ENCODE measurements around the gene PITRM1. TPM values are rescaled to one million over a fixed set of nuclear protein-coding genes. Genes with fewer than 3 reads are reported as not detected.

The PITRM1 gene
- total and polyA plus RNA-seq, 7 experiments from 2014 or later = 35.1 to 90.8 (median 71.8) TPM

GRCh38 chr10:3217853-3218252, 45.3 kb upstream of the PITRM1 start:
- Histone ChIP-seq H3K36me3 (ENCODE audit: control insufficient read depth in 2 of 3, insufficient read depth in 3 of 3, low read length in 3 of 3) (no peaks in the 10 kb centered on the region), H3K27me3 (ENCODE audit: control insufficient read depth in 2 of 2, insufficient read depth in 2 of 2, low read length in 2 of 2) (no peaks in the 10 kb centered on the region), H3K9me3 (ENCODE audit: control insufficient read depth in 2 of 3, low read length in 3 of 3) (no peaks in the 10 kb centered on the region), H3K4me3 (ENCODE audit: low read length) (no peak overlapping the region), H3K27ac (ENCODE audit: low read depth, low read length) (no peak overlapping the region), H3K4me1 (ENCODE audit: control insufficient read depth in 2 of 2, insufficient read depth in 2 of 2, low read length in 2 of 2) (no peaks in the 10 kb centered on the region)
- H3K36me3 Mint-ChIP-seq = peaks cover 0 to 4% (median 0%) of the 10 kb centered on the region in 5 donors
- POLR2A ChIA-PET = no interaction called here
- H3K9me3 Mint-ChIP-seq = peaks cover 0 to 10% (median 0%) of the 10 kb centered on the region in 11 donors
- CTCF ChIA-PET = no interaction called here
- H3K27me3 Mint-ChIP-seq = peaks cover 3 to 16% (median 10%) of the 10 kb centered on the region in 5 donors
- DNase-seq (no peak), ATAC-seq (no peak)
- H3K27ac Mint-ChIP-seq = no peak overlapping the region
- H3K4me1 Mint-ChIP-seq = peaks cover 0 to 2% (median 0%) of the 10 kb centered on the region in 7 donors
- no peak overlapping the region for H3K4me3 Mint-ChIP-seq
- intact Hi-C loops (cut with micrococcal nuclease) = no loop called here

- no peak overlapping the region for H3K27ac ChIP-seq (ENCODE audit: low read depth, low read length)
- no peaks in the 10 kb centered on the region for H3K9me3 ChIP-seq (ENCODE audit: control insufficient read depth in 2 of 3, low read length in 3 of 3)
- intact Hi-C loops (cut with micrococcal nuclease) = no loop called here
- H3K27ac Mint-ChIP-seq = no peak overlapping the region
- no peak overlapping the region for H3K4me3 Mint-ChIP-seq
- no peaks in the 10 kb centered on the region for H3K36me3 ChIP-seq (ENCODE audit: control insufficient read depth in 2 of 3, insufficient read depth in 3 of 3, low read length in 3 of 3)
- ChIA-PET CTCF (no interaction called here), POLR2A (no interaction called here)
- ATAC-seq (no peak), DNase-seq (no peak)
- H3K9me3 Mint-ChIP-seq = peaks cover 0 to 10% (median 0%) of the 10 kb centered on the region in 11 donors
- no peak overlapping the region for H3K4me3 ChIP-seq (ENCODE audit: low read length)
- H3K27me3 ChIP-seq (ENCODE audit: control insufficient read depth in 2 of 2, insufficient read depth in 2 of 2, low read length in 2 of 2) = no peaks in the 10 kb centered on the region
- H3K27me3 Mint-ChIP-seq = peaks cover 3 to 18% (median 10%) of the 10 kb centered on the region in 5 donors
- no peaks in the 10 kb centered on the region for H3K4me1 ChIP-seq (ENCODE audit: control insufficient read depth in 2 of 2, insufficient read depth in 2 of 2, low read length in 2 of 2)
- H3K4me1 Mint-ChIP-seq = peaks cover 0 to 2% (median 0%) of the 10 kb centered on the region in 7 donors
- H3K36me3 Mint-ChIP-seq = peaks cover 0 to 4% (median 0%) of the 10 kb centered on the region in 5 donors
Observed at GRCh38 chr10:3217301-3217700, 44.7 kb upstream of the PITRM1 start.

GRCh38 chr10:3215153-3215775, 42.7 kb upstream of the PITRM1 start:
- peaks cover 0 to 10% (median 0%) of the 10 kb centered on the region in 11 donors for H3K9me3 Mint-ChIP-seq
- no peak for ATAC-seq
- intact Hi-C loops (cut with micrococcal nuclease) = no loop called here
- DNase-seq = no peak
- no peak overlapping the region for H3K27ac Mint-ChIP-seq
- no peaks in the 10 kb centered on the region for H3K27me3 ChIP-seq (ENCODE audit: control insufficient read depth in 2 of 2, insufficient read depth in 2 of 2, low read length in 2 of 2)
- H3K4me1 Mint-ChIP-seq = no peaks in the 10 kb centered on the region
- peaks cover 0 to 4% (median 0%) of the 10 kb centered on the region in 5 donors for H3K36me3 Mint-ChIP-seq
- no peak overlapping the region for H3K27ac ChIP-seq (ENCODE audit: low read depth, low read length)
- H3K9me3 ChIP-seq (ENCODE audit: control insufficient read depth in 2 of 3, low read length in 3 of 3) = no peaks in the 10 kb centered on the region
- H3K4me1 ChIP-seq (ENCODE audit: control insufficient read depth in 2 of 2, insufficient read depth in 2 of 2, low read length in 2 of 2) = no peaks in the 10 kb centered on the region
- ChIA-PET CTCF (no interaction called here), POLR2A (no interaction called here)
- no peaks in the 10 kb centered on the region for H3K36me3 ChIP-seq (ENCODE audit: control insufficient read depth in 2 of 3, insufficient read depth in 3 of 3, low read length in 3 of 3)
- H3K27me3 Mint-ChIP-seq = peaks cover 3 to 24% (median 10%) of the 10 kb centered on the region in 5 donors
- H3K4me3 Mint-ChIP-seq = no peak overlapping the region
- H3K4me3 ChIP-seq (ENCODE audit: low read length) = no peak overlapping the region

- H3K9me3 Mint-ChIP-seq = peaks cover 0 to 5% (median 0%) of the 10 kb centered on the region in 11 donors
- H3K27me3 Mint-ChIP-seq = peaks cover 4 to 35% (median 9%) of the 10 kb centered on the region in 5 donors
- intact Hi-C loops (cut with micrococcal nuclease) = no loop called here
- no peaks in the 10 kb centered on the region for H3K36me3 ChIP-seq (ENCODE audit: control insufficient read depth in 2 of 3, insufficient read depth in 3 of 3, low read length in 3 of 3)
- no peak for ATAC-seq
- H3K36me3 Mint-ChIP-seq = no peaks in the 10 kb centered on the region
- no peak overlapping the region for H3K4me3 ChIP-seq (ENCODE audit: low read length)
- peaks cover 0 to 6% (median 0%) of the 10 kb centered on the region in 7 donors for H3K4me1 Mint-ChIP-seq
- H3K4me3 Mint-ChIP-seq = no peak overlapping the region
- DNase-seq = no peak
- ChIA-PET POLR2A (no interaction called here), CTCF (no interaction called here)
- H3K9me3 ChIP-seq (ENCODE audit: control insufficient read depth in 2 of 3, low read length in 3 of 3) = no peaks in the 10 kb centered on the region
- no peak overlapping the region for H3K27ac Mint-ChIP-seq
- no peaks in the 10 kb centered on the region for H3K4me1 ChIP-seq (ENCODE audit: control insufficient read depth in 2 of 2, insufficient read depth in 2 of 2, low read length in 2 of 2)
- no peak overlapping the region for H3K27ac ChIP-seq (ENCODE audit: low read depth, low read length)
- no peaks in the 10 kb centered on the region for H3K27me3 ChIP-seq (ENCODE audit: control insufficient read depth in 2 of 2, insufficient read depth in 2 of 2, low read length in 2 of 2)
Observed at GRCh38 chr10:3213758-3214515, 41.4 kb upstream of the PITRM1 start.

GRCh38 chr10:3213208-3213607, 40.6 kb upstream of the PITRM1 start:
- Histone ChIP-seq H3K27me3 (ENCODE audit: control insufficient read depth in 2 of 2, insufficient read depth in 2 of 2, low read length in 2 of 2) (no peaks in the 10 kb centered on the region), H3K36me3 (ENCODE audit: control insufficient read depth in 2 of 3, insufficient read depth in 3 of 3, low read length in 3 of 3) (no peaks in the 10 kb centered on the region), H3K9me3 (ENCODE audit: control insufficient read depth in 2 of 3, low read length in 3 of 3) (no peaks in the 10 kb centered on the region), H3K4me1 (ENCODE audit: control insufficient read depth in 2 of 2, insufficient read depth in 2 of 2, low read length in 2 of 2) (no peaks in the 10 kb centered on the region), H3K27ac (ENCODE audit: low read depth, low read length) (no peak overlapping the region), H3K4me3 (ENCODE audit: low read length) (no peak overlapping the region)
- ATAC-seq (no peak), DNase-seq (no peak)
- H3K36me3 Mint-ChIP-seq = no peaks in the 10 kb centered on the region
- intact Hi-C loops (cut with micrococcal nuclease) = no loop called here
- CTCF ChIA-PET = no interaction called here
- no peak overlapping the region for H3K4me3 Mint-ChIP-seq
- peaks cover 0 to 39% (median 13%) of the 10 kb centered on the region in 5 donors for H3K27me3 Mint-ChIP-seq
- POLR2A ChIA-PET = no interaction called here
- H3K27ac Mint-ChIP-seq = no peak overlapping the region
- no peaks in the 10 kb centered on the region for H3K9me3 Mint-ChIP-seq
- peaks cover 0 to 6% (median 0%) of the 10 kb centered on the region in 7 donors for H3K4me1 Mint-ChIP-seq

- CTCF ChIA-PET = no interaction called here
- Histone ChIP-seq H3K27ac (ENCODE audit: low read depth, low read length) (no peak overlapping the region), H3K9me3 (ENCODE audit: control insufficient read depth in 2 of 3, low read length in 3 of 3) (no peaks in the 10 kb centered on the region), H3K4me1 (ENCODE audit: control insufficient read depth in 2 of 2, insufficient read depth in 2 of 2, low read length in 2 of 2) (no peaks in the 10 kb centered on the region), H3K4me3 (ENCODE audit: low read length) (no peak overlapping the region), H3K27me3 (ENCODE audit: control insufficient read depth in 2 of 2, insufficient read depth in 2 of 2, low read length in 2 of 2) (no peaks in the 10 kb centered on the region), H3K36me3 (ENCODE audit: control insufficient read depth in 2 of 3, insufficient read depth in 3 of 3, low read length in 3 of 3) (no peaks in the 10 kb centered on the region)
- POLR2A ChIA-PET = no interaction called here
- Mint-ChIP-seq H3K36me3 (no peaks in the 10 kb centered on the region), H3K27ac (no peak overlapping the region), H3K4me1 (peaks cover 0 to 6% (median 0%) of the 10 kb centered on the region in 7 donors), H3K4me3 (no peak overlapping the region), H3K27me3 (peaks cover 0 to 59% (median 24%) of the 10 kb centered on the region in 5 donors), H3K9me3 (no peaks in the 10 kb centered on the region)
- intact Hi-C loops (cut with micrococcal nuclease) = no loop called here
- DNase-seq (no peak), ATAC-seq (no peak)
Observed at GRCh38 chr10:3210251-3210877, 37.8 kb upstream of the PITRM1 start.
